Mucosa of rectum (tissue), 2 donors: ENCODE data around the gene CBLB.

Experiments
- H3K27ac ChIP-seq, 2 donors: one replicate each; pipeline ENCODE4 v1.7.0; 2013; ENCODE audit warnings: inconsistent platforms in 2 of 2, low read depth in 2 of 2, low read length in 2 of 2
- H3K27me3 ChIP-seq, 2 donors: one replicate each; pipeline ENCODE4 v1.7.0; 2013; ENCODE audit warnings: low read length in 2 of 2; ENCODE audit not compliant: control insufficient read depth in 2 of 2, insufficient read depth in 2 of 2
- H3K36me3 ChIP-seq, 2 donors: one replicate each; pipeline ENCODE4 v1.7.0; 2013; ENCODE audit warnings: low read length in 2 of 2; ENCODE audit not compliant: control insufficient read depth in 2 of 2, insufficient read depth in 2 of 2
- H3K4me1 ChIP-seq, 2 donors: one replicate each; pipeline ENCODE4 v1.7.0; 2013; ENCODE audit warnings: low read length in 2 of 2, mild to moderate bottlenecking in 1 of 2; ENCODE audit not compliant: control insufficient read depth in 2 of 2, insufficient read depth in 2 of 2
- H3K4me3 ChIP-seq, 2 donors: one replicate each; pipeline ENCODE4 v1.7.0; 2013; ENCODE audit warnings: low read length in 2 of 2
- H3K9ac ChIP-seq, 2 donors: one replicate each; pipeline ENCODE4 v1.7.0; 2013; ENCODE audit warnings: low read length in 2 of 2, low read depth in 1 of 2, mild to moderate bottlenecking in 1 of 2
- H3K9me3 ChIP-seq, 2 donors: one replicate each; pipeline ENCODE4 v1.7.0; 2013; ENCODE audit warnings: low read length in 2 of 2; ENCODE audit not compliant: control insufficient read depth in 2 of 2
- donor health status: healthy.
- donor health status: Normal muscosa, but diverticular disease.

Gene CBLB

GRCh38 chr3:105661461-105661860 is 207.4 kb downstream of the CBLB start:
- no peak overlapping the region for H3K4me3 ChIP-seq
- H3K27me3 ChIP-seq: no peaks in the 10 kb centered on the region
- no peak overlapping the region for H3K27ac ChIP-seq
- no peaks in the 10 kb centered on the region for H3K9me3 ChIP-seq
- no peaks in the 10 kb centered on the region for H3K4me1 ChIP-seq
- H3K36me3 ChIP-seq: peaks cover 14 to 15% of the 10 kb centered on the region in 2 donors
- no peak overlapping the region for H3K9ac ChIP-seq

GRCh38 chr3:105656651-105657504 is 211.9 kb downstream of the CBLB start:
- H3K27me3 ChIP-seq: no peaks in the 10 kb centered on the region
- H3K4me1 ChIP-seq: no peaks in the 10 kb centered on the region
- no peaks in the 10 kb centered on the region for H3K9me3 ChIP-seq
- peaks cover 13 to 14% of the 10 kb centered on the region in 2 donors for H3K36me3 ChIP-seq
- H3K27ac ChIP-seq: no peak overlapping the region
- H3K9ac ChIP-seq: no peak overlapping the region
- H3K4me3 ChIP-seq: no peak overlapping the region

GRCh38 chr3:105653868-105654267 is 214.9 kb downstream of the CBLB start:
- no peak overlapping the region for H3K9ac ChIP-seq
- no peak overlapping the region for H3K27ac ChIP-seq
- H3K9me3 ChIP-seq: no peaks in the 10 kb centered on the region
- H3K4me1 ChIP-seq: no peaks in the 10 kb centered on the region
- no peaks in the 10 kb centered on the region for H3K27me3 ChIP-seq
- peaks cover 8 to 9% of the 10 kb centered on the region in 2 donors for H3K36me3 ChIP-seq
- H3K4me3 ChIP-seq: no peak overlapping the region

GRCh38 chr3:105653166-105653565 is 215.6 kb downstream of the CBLB start:
- H3K9ac ChIP-seq: no peak overlapping the region
- no peaks in the 10 kb centered on the region for H3K9me3 ChIP-seq
- no peaks in the 10 kb centered on the region for H3K4me1 ChIP-seq
- H3K4me3 ChIP-seq: no peak overlapping the region
- no peaks in the 10 kb centered on the region for H3K27me3 ChIP-seq
- H3K27ac ChIP-seq: no peak overlapping the region
- H3K36me3 ChIP-seq: peaks cover 1 to 2% of the 10 kb centered on the region in 2 donors

GRCh38 chr3:105649480-105649879 is 219.3 kb downstream of the CBLB start:
- Histone ChIP-seq H3K9ac (no peak overlapping the region), H3K27me3 (no peaks in the 10 kb centered on the region), H3K36me3 (no peaks in the 10 kb centered on the region), H3K27ac (no peak overlapping the region), H3K4me1 (no peaks in the 10 kb centered on the region), H3K9me3 (no peaks in the 10 kb centered on the region), H3K4me3 (no peak overlapping the region)

- Histone ChIP-seq H3K27ac (no peak overlapping the region), H3K27me3 (no peaks in the 10 kb centered on the region), H3K4me3 (no peak overlapping the region), H3K9me3 (no peaks in the 10 kb centered on the region), H3K4me1 (no peaks in the 10 kb centered on the region), H3K9ac (no peak overlapping the region), H3K36me3 (no peaks in the 10 kb centered on the region)
Observed at GRCh38 chr3:105647047-105647446, 221.8 kb downstream of the CBLB start.

- H3K27ac ChIP-seq: no peak overlapping the region
- no peaks in the 10 kb centered on the region for H3K9me3 ChIP-seq
- H3K4me1 ChIP-seq: no peaks in the 10 kb centered on the region
- no peak overlapping the region for H3K9ac ChIP-seq
- H3K27me3 ChIP-seq: no peaks in the 10 kb centered on the region
- H3K4me3 ChIP-seq: no peak overlapping the region
- H3K36me3 ChIP-seq: no peaks in the 10 kb centered on the region
Observed at GRCh38 chr3:105639131-105639530, 229.7 kb downstream of the CBLB start.

GRCh38 chr3:105634708-105635107 is 234.1 kb downstream of the CBLB start:
- Histone ChIP-seq H3K27me3 (no peaks in the 10 kb centered on the region), H3K9ac (no peak overlapping the region), H3K4me1 (no peaks in the 10 kb centered on the region), H3K27ac (no peak overlapping the region), H3K36me3 (no peaks in the 10 kb centered on the region), H3K4me3 (no peak overlapping the region), H3K9me3 (no peaks in the 10 kb centered on the region)

GRCh38 chr3:105629718-105630117 is 239.1 kb downstream of the CBLB start:
- Histone ChIP-seq H3K9ac (no peak overlapping the region), H3K27me3 (no peaks in the 10 kb centered on the region), H3K36me3 (no peaks in the 10 kb centered on the region), H3K4me3 (no peak overlapping the region), H3K9me3 (no peaks in the 10 kb centered on the region), H3K4me1 (no peaks in the 10 kb centered on the region), H3K27ac (no peak overlapping the region)

GRCh38 chr3:105626739-105627138 is 242.1 kb downstream of the CBLB start:
- Histone ChIP-seq H3K27ac (no peak overlapping the region), H3K36me3 (no peaks in the 10 kb centered on the region), H3K4me3 (no peak overlapping the region), H3K27me3 (no peaks in the 10 kb centered on the region), H3K9ac (no peak overlapping the region), H3K4me1 (no peaks in the 10 kb centered on the region), H3K9me3 (no peaks in the 10 kb centered on the region)
